Endodermal cell (in vitro differentiated cells): ENCODE data around the gene SMAD2. TPM values are rescaled to one million over a fixed set of nuclear protein-coding genes. Genes with fewer than 3 reads are reported as not detected.

ENCODE experiments used
- DNase-seq: peaks from one replicate; pipeline ENCODE4 v3.0.0-alpha.2; 2017
- H3K27ac ChIP-seq: 2 replicates; pipeline ENCODE4 v1.5.1; 2013; ENCODE audit warnings: mild to moderate bottlenecking, low read depth, low read length, moderate library complexity
- H3K27me3 ChIP-seq: 2 replicates; pipeline ENCODE4 v1.6.1; 2013; ENCODE audit warnings: mild to moderate bottlenecking, low read length, moderate library complexity; ENCODE audit not compliant: insufficient read depth, control insufficient read depth, poor library complexity, severe bottlenecking
- H3K36me3 ChIP-seq: 2 replicates; pipeline ENCODE4 v1.7.0; 2013; ENCODE audit warnings: mild to moderate bottlenecking, low read length, moderate library complexity; ENCODE audit not compliant: control insufficient read depth, insufficient read depth
- H3K4me1 ChIP-seq: one replicate; pipeline ENCODE4 v1.7.0; 2013; ENCODE audit warnings: low read length; ENCODE audit not compliant: control insufficient read depth, insufficient read depth
- H3K4me3 ChIP-seq: 2 replicates; pipeline ENCODE4 v1.5.1; 2013; ENCODE audit warnings: mild to moderate bottlenecking, low read length, moderate library complexity
- H3K9ac ChIP-seq: 2 replicates; pipeline ENCODE4 v1.6.1; 2013; ENCODE audit warnings: mild to moderate bottlenecking, low read length, moderate library complexity; ENCODE audit not compliant: poor library complexity, severe bottlenecking; ENCODE audit errors: extremely low read depth
- H3K9me3 ChIP-seq: 2 replicates; pipeline ENCODE4 v1.6.1; 2013; ENCODE audit warnings: mild to moderate bottlenecking, low read length, moderate library complexity; ENCODE audit not compliant: control insufficient read depth
- H3K27ac Mint-ChIP-seq: 2 replicates; pipeline ENCODE4 v1.8.0; 2020; ENCODE audit warnings: mixed read lengths
- H3K27me3 Mint-ChIP-seq: 2 replicates; pipeline ENCODE4 v1.8.0; 2021; ENCODE audit warnings: mild to moderate bottlenecking, mixed read lengths; ENCODE audit not compliant: insufficient read depth
- H3K36me3 Mint-ChIP-seq: 2 replicates; pipeline ENCODE4 v1.8.0; 2020; ENCODE audit warnings: low read depth, mixed read lengths
- H3K4me1 Mint-ChIP-seq: 2 replicates; pipeline ENCODE4 v1.8.0; 2020; ENCODE audit warnings: mixed read lengths
- H3K4me3 Mint-ChIP-seq: 2 replicates; pipeline ENCODE4 v1.8.0; 2020; ENCODE audit warnings: mild to moderate bottlenecking, moderate library complexity, mixed read lengths
- H3K9me3 Mint-ChIP-seq: 2 replicates; pipeline ENCODE4 v1.8.0; 2020; ENCODE audit warnings: mild to moderate bottlenecking, mixed read lengths
- WGBS, 2 experiments: methylation state at CpG; one replicate each; pipeline versions ENCODE4 v1.1.5 to v1.1.7; 2013; ENCODE audit warnings: missing lambda C conversion rate in 2 of 2, mixed read lengths in 1 of 2; ENCODE audit not compliant: insufficient coverage in 1 of 2, insufficient read length in 1 of 2; 5-methylcytosine and 5-hydroxymethylcytosine counted together
- total RNA-seq, 2 donors: library from RNA; stranded (reverse); fragmentation: NEBNext Ultra II Directional in 1 of 2; extraction: Animal tissue kit (Norgen Biotek cat#: 25700) in 1 of 2; gene quantifications; 2 replicates in 1 of 2; 3 replicates in 1 of 2; pipeline ENCODE4 v1.2.1, GENCODE V29; 2021
- TF ChIP-seq, protein P1 (sequence below): fragments of 200-600 bp; sonication (generic); conservative IDR thresholded peaks from 2 replicates; pipeline ENCODE4 v1.5.0; 2021; ENCODE audit warnings: antibody characterized with exemption, mild to moderate bottlenecking

Gene SMAD2
- total RNA-seq, 2 donors from 2014 or later = 156 to 189 TPM

DNA sequence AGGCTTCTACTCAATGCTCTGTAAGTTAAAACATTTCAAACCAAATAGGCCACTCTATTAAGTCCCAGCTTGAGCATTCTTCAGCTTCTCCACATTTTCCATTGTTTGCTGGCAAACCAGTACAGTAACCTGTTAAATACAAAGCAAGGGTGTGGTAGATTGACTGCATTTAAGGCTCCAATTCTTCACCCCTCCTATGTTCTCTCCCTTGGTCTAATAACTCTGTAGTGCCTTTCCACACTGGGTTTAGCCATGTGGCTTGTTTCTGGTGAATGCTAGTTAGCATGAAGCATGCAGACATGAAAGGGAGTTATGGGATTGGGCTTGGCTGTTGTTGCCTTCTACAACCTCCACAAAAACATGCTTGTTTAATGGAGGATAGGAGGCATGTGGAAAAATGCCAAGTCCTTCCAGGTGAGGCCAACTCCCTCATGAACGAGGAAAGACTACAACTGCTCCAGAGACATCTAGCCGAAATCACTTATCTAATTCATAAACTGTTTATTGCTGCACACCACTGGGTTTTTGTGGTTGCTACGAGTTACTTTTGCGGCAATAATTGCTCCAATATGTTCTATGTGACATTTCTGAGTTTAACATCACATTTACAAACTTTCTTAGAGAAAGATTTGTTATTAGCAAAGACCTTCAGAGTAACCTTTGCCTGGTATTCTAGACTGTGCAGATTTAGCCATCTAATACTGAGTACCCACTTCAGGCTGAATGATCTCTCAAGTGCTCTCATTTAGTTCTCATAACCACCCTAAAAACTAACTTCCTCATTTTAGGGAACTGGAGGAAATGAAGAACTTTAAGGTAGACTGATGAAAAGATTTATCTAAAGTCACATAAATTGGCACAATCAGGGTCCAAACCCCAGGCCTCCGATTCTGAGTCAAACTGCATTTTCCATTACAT lies 104.0 kb downstream of the SMAD2 start:
- no peak overlapping the region for H3K27ac ChIP-seq
- 93 to 94% methylated on average over 3 to 5 of the region's 5 CpGs for WGBS, 2 experiments
- no peak for DNase-seq

DNA sequence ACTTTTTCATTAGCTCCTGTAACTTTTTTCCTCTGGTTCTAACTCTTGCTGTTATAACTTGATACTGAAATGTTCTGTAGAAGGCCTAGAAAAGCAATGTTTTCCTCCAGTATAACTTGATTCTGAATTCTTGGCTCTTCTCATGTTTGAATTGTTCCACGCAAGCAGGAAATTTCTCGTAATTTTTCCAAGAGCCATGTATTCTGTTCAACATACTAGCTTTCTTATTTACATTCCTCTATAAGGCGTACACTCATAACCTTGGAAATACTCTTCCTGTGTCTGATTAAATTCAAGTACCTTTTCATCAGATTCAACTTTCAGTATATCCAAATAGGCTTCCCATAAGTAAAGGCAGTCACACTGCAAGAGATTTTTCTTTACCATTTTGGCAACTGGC lies 109.1 kb downstream of the SMAD2 start:
- H3K9me3 Mint-ChIP-seq = peaks cover under 1% of the 10 kb centered on the region
- no peaks in the 10 kb centered on the region for H3K27me3 Mint-ChIP-seq
- no peak overlapping the region for H3K4me3 ChIP-seq
- H3K9ac ChIP-seq = no peak overlapping the region
- H3K27ac ChIP-seq = no peak overlapping the region
- H3K4me1 Mint-ChIP-seq = no peaks in the 10 kb centered on the region
- WGBS, 2 experiments = 95 to 100% methylated on average over 3 of the region's 3 CpGs
- DNase-seq = no peak
- H3K36me3 ChIP-seq = peaks cover 65% of the 10 kb centered on the region
- H3K4me3 Mint-ChIP-seq = no peak overlapping the region
- peaks cover 49% of the 10 kb centered on the region for H3K36me3 Mint-ChIP-seq
- H3K27ac Mint-ChIP-seq = peak overlapping the region; percentile 2
- TF ChIP-seq, protein P1, sequence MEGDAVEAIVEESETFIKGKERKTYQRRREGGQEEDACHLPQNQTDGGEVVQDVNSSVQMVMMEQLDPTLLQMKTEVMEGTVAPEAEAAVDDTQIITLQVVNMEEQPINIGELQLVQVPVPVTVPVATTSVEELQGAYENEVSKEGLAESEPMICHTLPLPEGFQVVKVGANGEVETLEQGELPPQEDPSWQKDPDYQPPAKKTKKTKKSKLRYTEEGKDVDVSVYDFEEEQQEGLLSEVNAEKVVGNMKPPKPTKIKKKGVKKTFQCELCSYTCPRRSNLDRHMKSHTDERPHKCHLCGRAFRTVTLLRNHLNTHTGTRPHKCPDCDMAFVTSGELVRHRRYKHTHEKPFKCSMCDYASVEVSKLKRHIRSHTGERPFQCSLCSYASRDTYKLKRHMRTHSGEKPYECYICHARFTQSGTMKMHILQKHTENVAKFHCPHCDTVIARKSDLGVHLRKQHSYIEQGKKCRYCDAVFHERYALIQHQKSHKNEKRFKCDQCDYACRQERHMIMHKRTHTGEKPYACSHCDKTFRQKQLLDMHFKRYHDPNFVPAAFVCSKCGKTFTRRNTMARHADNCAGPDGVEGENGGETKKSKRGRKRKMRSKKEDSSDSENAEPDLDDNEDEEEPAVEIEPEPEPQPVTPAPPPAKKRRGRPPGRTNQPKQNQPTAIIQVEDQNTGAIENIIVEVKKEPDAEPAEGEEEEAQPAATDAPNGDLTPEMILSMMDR = no peak
- H3K27me3 ChIP-seq = no peaks in the 10 kb centered on the region
- H3K4me1 ChIP-seq = peaks cover 3% of the 10 kb centered on the region
- peaks cover 6% of the 10 kb centered on the region for H3K9me3 ChIP-seq

More for the DNA sequence above, 104.0 kb downstream of the SMAD2 start:
- Histone ChIP-seq H3K4me1 (peaks cover 3% of the 10 kb centered on the region), H3K9me3 (peaks cover 32% of the 10 kb centered on the region), H3K9ac (no peak overlapping the region), H3K27me3 (no peaks in the 10 kb centered on the region), H3K36me3 (peaks cover 85% of the 10 kb centered on the region), H3K4me3 (no peak overlapping the region)
- no peak overlapping the region for H3K4me3 Mint-ChIP-seq
- H3K27ac Mint-ChIP-seq = no peak overlapping the region
- H3K4me1 Mint-ChIP-seq = no peaks in the 10 kb centered on the region
- no peaks in the 10 kb centered on the region for H3K27me3 Mint-ChIP-seq
- peaks cover 82% of the 10 kb centered on the region for H3K36me3 Mint-ChIP-seq
- TF ChIP-seq, protein P1 = no peak
- H3K9me3 Mint-ChIP-seq = peaks cover 23% of the 10 kb centered on the region

DNA sequence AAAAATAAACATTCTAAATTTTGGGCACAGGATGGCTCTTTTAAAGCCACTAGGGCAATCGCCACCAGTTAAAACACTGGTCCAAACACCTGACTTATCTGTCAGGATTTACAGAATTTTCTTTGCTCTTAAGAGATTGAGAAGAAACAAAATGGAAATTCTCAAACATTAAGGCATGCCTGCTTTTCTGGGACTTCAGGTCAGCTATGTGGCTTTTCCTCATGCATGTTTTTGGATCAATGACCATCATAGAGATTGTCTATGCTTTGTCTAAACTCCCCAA lies 112.7 kb downstream of the SMAD2 start:
- no peak overlapping the region for H3K4me3 Mint-ChIP-seq
- H3K27ac ChIP-seq = no peak overlapping the region
- no peaks in the 10 kb centered on the region for H3K27me3 Mint-ChIP-seq

More for the DNA sequence above, 112.7 kb downstream of the SMAD2 start:
- Mint-ChIP-seq H3K4me1 (peaks cover 6% of the 10 kb centered on the region), H3K36me3 (peaks cover 21% of the 10 kb centered on the region), H3K9me3 (no peaks in the 10 kb centered on the region), H3K27ac (peak overlapping the region; percentile 35)
- Histone ChIP-seq H3K9ac (no peak overlapping the region), H3K27me3 (no peaks in the 10 kb centered on the region), H3K4me3 (no peak overlapping the region), H3K36me3 (peaks cover 30% of the 10 kb centered on the region), H3K9me3 (no peaks in the 10 kb centered on the region), H3K4me1 (no peaks in the 10 kb centered on the region)
- no peak for DNase-seq
- WGBS, 2 experiments = 86 to 100% methylated on average over 1 of the region's 1 CpG
- TF ChIP-seq, protein P1 = no peak
